Stimulated activated naive B cell treated with anti-CD40 and anti-IgM and Interleukin-4, amounts not matched to agents 10 μg/mL and 1 μg/mL and 100 μg/mL, for 72 hours (primary cell): ENCODE results near the gene SEC31B.
A peak's percentile ranks its signal among the peaks of the same experiment; 100 is the strongest.

Experiments used
- ATAC-seq, 2 donors: fragments of 150-1000 bp; cut with Tn5 transposase; replicated peaks; 2 replicates each; pipeline ENCODE4 v1.10.0; 2021; ENCODE audit warnings: moderate library complexity in 1 of 2
- DNase-seq: peaks from one replicate; pipeline ENCODE4 v3.0.0; 2021
- H3K27ac Mint-ChIP-seq: one replicate; pipeline ENCODE4 v1.8.0; 2022; ENCODE audit warnings: mild to moderate bottlenecking, mixed read lengths
- H3K27me3 Mint-ChIP-seq, 2 donors: one replicate each; pipeline ENCODE4 v1.8.0; 2022; ENCODE audit warnings: mixed read lengths in 2 of 2
- H3K36me3 Mint-ChIP-seq, 2 donors: one replicate each; pipeline ENCODE4 v1.8.0; 2022; ENCODE audit warnings: mixed read lengths in 2 of 2, mild to moderate bottlenecking in 1 of 2
- H3K4me1 Mint-ChIP-seq, 2 donors: one replicate each; pipeline ENCODE4 v1.8.0; 2022; ENCODE audit warnings: mixed read lengths in 2 of 2, mild to moderate bottlenecking in 1 of 2
- H3K4me3 Mint-ChIP-seq, 2 donors: one replicate each; pipeline ENCODE4 v1.8.0; 2022; ENCODE audit warnings: mild to moderate bottlenecking in 2 of 2, mixed read lengths in 2 of 2, moderate library complexity in 1 of 2
- H3K9me3 Mint-ChIP-seq, 2 donors: one replicate each; pipeline ENCODE4 v1.8.0; 2022; ENCODE audit warnings: mixed read lengths in 2 of 2, mild to moderate bottlenecking in 1 of 2

Gene SEC31B, protein sequence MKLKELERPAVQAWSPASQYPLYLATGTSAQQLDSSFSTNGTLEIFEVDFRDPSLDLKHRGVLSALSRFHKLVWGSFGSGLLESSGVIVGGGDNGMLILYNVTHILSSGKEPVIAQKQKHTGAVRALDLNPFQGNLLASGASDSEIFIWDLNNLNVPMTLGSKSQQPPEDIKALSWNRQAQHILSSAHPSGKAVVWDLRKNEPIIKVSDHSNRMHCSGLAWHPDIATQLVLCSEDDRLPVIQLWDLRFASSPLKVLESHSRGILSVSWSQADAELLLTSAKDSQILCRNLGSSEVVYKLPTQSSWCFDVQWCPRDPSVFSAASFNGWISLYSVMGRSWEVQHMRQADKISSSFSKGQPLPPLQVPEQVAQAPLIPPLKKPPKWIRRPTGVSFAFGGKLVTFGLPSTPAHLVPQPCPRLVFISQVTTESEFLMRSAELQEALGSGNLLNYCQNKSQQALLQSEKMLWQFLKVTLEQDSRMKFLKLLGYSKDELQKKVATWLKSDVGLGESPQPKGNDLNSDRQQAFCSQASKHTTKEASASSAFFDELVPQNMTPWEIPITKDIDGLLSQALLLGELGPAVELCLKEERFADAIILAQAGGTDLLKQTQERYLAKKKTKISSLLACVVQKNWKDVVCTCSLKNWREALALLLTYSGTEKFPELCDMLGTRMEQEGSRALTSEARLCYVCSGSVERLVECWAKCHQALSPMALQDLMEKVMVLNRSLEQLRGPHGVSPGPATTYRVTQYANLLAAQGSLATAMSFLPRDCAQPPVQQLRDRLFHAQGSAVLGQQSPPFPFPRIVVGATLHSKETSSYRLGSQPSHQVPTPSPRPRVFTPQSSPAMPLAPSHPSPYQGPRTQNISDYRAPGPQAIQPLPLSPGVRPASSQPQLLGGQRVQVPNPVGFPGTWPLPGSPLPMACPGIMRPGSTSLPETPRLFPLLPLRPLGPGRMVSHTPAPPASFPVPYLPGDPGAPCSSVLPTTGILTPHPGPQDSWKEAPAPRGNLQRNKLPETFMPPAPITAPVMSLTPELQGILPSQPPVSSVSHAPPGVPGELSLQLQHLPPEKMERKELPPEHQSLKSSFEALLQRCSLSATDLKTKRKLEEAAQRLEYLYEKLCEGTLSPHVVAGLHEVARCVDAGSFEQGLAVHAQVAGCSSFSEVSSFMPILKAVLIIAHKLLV

GRCh38 chr10:100519311-100520051 is at the start of gene SEC31B:
Gene SEC31B (minus strand): TSS chr10:100519861. CDS start chr10:100516952, 2,909 bp downstream.
- H3K27ac Mint-ChIP-seq = no peak within 1 kb of the TSS
- H3K4me3 Mint-ChIP-seq = peak within 1 kb of the TSS; percentile 63 to 70
- ATAC-seq = peak; percentile 29 to 33
- no peaks in the 10 kb centered on the region for H3K9me3 Mint-ChIP-seq
- peak; percentile 1 for DNase-seq
- H3K4me1 Mint-ChIP-seq = peaks cover 8 to 10% of the 10 kb centered on the region in 2 donors
- peaks cover 16 to 17% of the 10 kb centered on the region in 2 donors for H3K27me3 Mint-ChIP-seq
- H3K36me3 Mint-ChIP-seq = peaks cover 33 to 53% of the 10 kb centered on the region in 2 donors

- Mint-ChIP-seq H3K36me3 (no peaks in the 10 kb centered on the region), H3K27ac (no peak overlapping the region), H3K4me3 (no peak overlapping the region), H3K9me3 (no peaks in the 10 kb centered on the region), H3K27me3 (peaks cover 13 to 26% of the 10 kb centered on the region in 2 donors), H3K4me1 (peaks cover 0 to 1% of the 10 kb centered on the region in 2 donors)
- no peak for DNase-seq
- no peak for ATAC-seq
Measured at GRCh38 chr10:100568912-100569311, 49.3 kb upstream of the SEC31B start.

DNA sequence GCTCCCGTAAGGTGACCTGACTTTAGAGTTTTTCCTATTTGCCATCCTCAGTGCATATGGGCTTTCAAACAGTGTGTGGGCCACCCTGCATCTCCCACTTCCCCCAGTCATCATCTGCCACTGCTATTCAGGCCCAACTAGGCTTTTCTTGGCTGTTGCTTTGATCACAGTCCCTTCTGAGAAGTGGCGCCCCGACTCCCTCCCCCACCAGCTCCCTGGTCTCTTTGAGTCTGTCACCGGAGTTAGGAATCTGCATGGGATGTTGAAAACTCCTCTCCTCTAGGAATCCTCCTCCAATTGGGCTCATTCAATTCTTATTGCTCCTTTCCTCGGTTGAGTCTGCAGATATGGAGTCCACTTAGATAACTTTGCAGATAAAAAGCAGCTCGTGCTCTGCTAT is 48.2 kb upstream of the SEC31B start:
- Mint-ChIP-seq H3K27me3 (peaks cover 14 to 29% of the 10 kb centered on the region in 2 donors), H3K9me3 (no peaks in the 10 kb centered on the region), H3K4me3 (no peak overlapping the region), H3K4me1 (peaks cover 2 to 3% of the 10 kb centered on the region in 2 donors), H3K27ac (no peak overlapping the region), H3K36me3 (peaks cover 0 to 3% of the 10 kb centered on the region in 2 donors)
- no peak for DNase-seq
- no peak for ATAC-seq

DNA sequence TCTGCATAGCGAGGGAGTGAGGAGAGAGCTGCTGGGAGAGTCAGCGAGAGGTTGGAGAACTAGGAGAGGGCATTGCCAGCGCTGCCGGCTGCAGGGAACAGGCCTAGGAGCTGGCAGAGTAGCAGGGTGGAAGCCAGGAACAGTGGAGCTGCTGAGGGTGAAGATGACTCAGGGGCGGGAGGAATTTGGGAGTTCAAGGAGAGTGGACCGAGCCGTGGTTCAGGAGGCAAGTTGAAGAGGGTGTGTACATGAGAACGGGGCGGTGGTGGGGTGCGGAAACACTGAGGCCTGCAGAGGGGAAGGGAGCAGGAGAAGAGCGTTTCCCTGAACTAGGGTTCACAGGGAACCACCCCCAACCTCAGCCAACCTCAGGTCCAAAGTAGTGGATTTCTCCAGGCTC is 47.6 kb upstream of the SEC31B start:
- Mint-ChIP-seq H3K4me3 (no peak overlapping the region), H3K9me3 (no peaks in the 10 kb centered on the region), H3K27me3 (peaks cover 11 to 27% of the 10 kb centered on the region in 2 donors), H3K27ac (no peak overlapping the region), H3K36me3 (peaks cover 0 to 4% of the 10 kb centered on the region in 2 donors), H3K4me1 (peaks cover 3 to 4% of the 10 kb centered on the region in 2 donors)
- ATAC-seq = no peak
- DNase-seq = no peak

DNA sequence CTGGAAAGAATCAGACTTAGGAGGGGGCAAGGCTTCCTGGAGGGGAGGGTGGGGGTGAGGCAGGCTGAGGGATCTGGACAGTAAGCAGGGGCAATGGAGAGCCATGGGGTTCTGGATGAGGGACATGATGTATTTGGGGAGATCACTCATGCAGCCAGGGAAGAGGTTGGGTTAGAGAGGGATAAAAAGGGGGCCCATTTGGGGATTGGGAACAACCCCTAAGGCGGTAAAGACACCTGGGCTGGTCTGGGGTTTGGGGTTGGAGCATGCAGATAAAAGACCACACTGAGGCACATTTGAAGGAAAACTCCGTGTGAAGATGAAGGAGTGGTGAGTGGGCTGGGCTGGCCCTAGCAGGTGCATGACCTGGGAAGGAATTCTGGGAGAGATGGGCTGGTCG is 46.9 kb upstream of the SEC31B start:
- Mint-ChIP-seq H3K9me3 (no peaks in the 10 kb centered on the region), H3K4me1 (peaks cover 4 to 7% of the 10 kb centered on the region in 2 donors), H3K27me3 (peaks cover 11 to 31% of the 10 kb centered on the region in 2 donors), H3K27ac (no peak overlapping the region), H3K4me3 (no peak overlapping the region), H3K36me3 (peaks cover under 1 to 4% of the 10 kb centered on the region in 2 donors)
- ATAC-seq (no peak), DNase-seq (no peak)

GRCh38 chr10:100565206-100565985 is 45.7 kb upstream of the SEC31B start:
- no peaks in the 10 kb centered on the region for H3K9me3 Mint-ChIP-seq
- H3K4me3 Mint-ChIP-seq = no peak overlapping the region
- H3K36me3 Mint-ChIP-seq = peaks cover 4 to 13% of the 10 kb centered on the region in 2 donors
- no peak overlapping the region for H3K27ac Mint-ChIP-seq
- DNase-seq (no peak), ATAC-seq (no peak)
- peaks cover 4 to 9% of the 10 kb centered on the region in 2 donors for H3K4me1 Mint-ChIP-seq
- H3K27me3 Mint-ChIP-seq = peaks cover 11 to 36% of the 10 kb centered on the region in 2 donors

DNA sequence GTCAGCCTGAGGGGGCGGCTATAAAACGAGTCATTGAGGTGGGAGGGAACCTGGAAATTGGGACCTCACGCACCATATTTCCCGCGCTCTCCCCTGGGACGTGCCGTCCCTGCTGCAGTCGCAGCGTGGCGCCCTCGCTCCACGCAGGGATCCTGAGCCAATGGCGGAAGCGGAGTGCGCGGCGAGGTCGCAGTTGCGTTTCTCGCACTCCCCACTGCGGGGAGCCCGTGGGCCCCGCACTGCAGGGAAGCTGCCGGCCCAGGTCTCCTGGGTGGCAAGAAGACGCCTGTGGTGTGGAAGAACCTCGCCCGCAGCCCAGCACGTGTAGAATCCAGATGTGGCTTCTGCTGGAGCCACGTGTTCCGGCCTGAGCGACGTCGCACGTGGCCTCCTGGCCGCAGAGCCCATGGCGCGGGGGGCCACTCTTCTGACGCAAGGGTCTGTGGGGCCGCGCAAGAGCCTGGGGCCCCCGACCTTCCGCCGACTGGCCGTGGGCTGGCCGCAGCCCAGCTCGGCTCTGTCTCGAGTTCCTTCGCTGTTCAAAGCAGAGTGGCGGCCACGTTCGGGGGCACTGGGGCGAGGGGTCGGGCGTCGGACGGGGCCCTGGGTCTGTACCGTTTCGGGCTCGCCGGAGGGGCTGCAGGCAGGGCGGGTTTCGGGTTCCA is 42.5 kb upstream of the SEC31B start:
- H3K9me3 Mint-ChIP-seq = no peaks in the 10 kb centered on the region
- peak; percentile 51 for DNase-seq
- H3K27ac Mint-ChIP-seq = no peak overlapping the region
- H3K4me1 Mint-ChIP-seq = peaks cover 4 to 9% of the 10 kb centered on the region in 2 donors
- H3K4me3 Mint-ChIP-seq = peak overlapping the region; percentile 44 to 47
- H3K27me3 Mint-ChIP-seq = peaks cover 11 to 36% of the 10 kb centered on the region in 2 donors
- peak; percentile 86 for ATAC-seq
- H3K36me3 Mint-ChIP-seq = peaks cover 10 to 26% of the 10 kb centered on the region in 2 donors

- Mint-ChIP-seq H3K27ac (no peak overlapping the region), H3K36me3 (peaks cover 18 to 36% of the 10 kb centered on the region in 2 donors), H3K9me3 (no peaks in the 10 kb centered on the region), H3K4me3 (peak overlapping the region in 1 of 2 donors; percentile 33), H3K4me1 (peaks cover 4 to 11% of the 10 kb centered on the region in 2 donors), H3K27me3 (peaks cover 11 to 36% of the 10 kb centered on the region in 2 donors)
- DNase-seq (no peak), ATAC-seq (no peak)
Measured at GRCh38 chr10:100561005-100561404, 41.3 kb upstream of the SEC31B start.

GRCh38 chr10:100560248-100560647 is 40.6 kb upstream of the SEC31B start:
- Mint-ChIP-seq H3K4me1 (peaks cover 4 to 13% of the 10 kb centered on the region in 2 donors), H3K36me3 (peaks cover 21 to 41% of the 10 kb centered on the region in 2 donors), H3K9me3 (no peaks in the 10 kb centered on the region), H3K27ac (no peak overlapping the region), H3K27me3 (peaks cover 11 to 33% of the 10 kb centered on the region in 2 donors), H3K4me3 (no peak overlapping the region)
- ATAC-seq (no peak), DNase-seq (no peak)

GRCh38 chr10:100554902-100555301 is 35.2 kb upstream of the SEC31B start:
- ATAC-seq (no peak), DNase-seq (no peak)
- no peaks in the 10 kb centered on the region for H3K9me3 Mint-ChIP-seq
- H3K27ac Mint-ChIP-seq = no peak overlapping the region
- peaks cover 36 to 43% of the 10 kb centered on the region in 2 donors for H3K36me3 Mint-ChIP-seq
- H3K4me3 Mint-ChIP-seq = no peak overlapping the region
- no peaks in the 10 kb centered on the region for H3K27me3 Mint-ChIP-seq
- H3K4me1 Mint-ChIP-seq = peaks cover 23 to 35% of the 10 kb centered on the region in 2 donors

GRCh38 chr10:100553929-100554328 is 34.3 kb upstream of the SEC31B start:
- no peak overlapping the region for H3K4me3 Mint-ChIP-seq
- H3K9me3 Mint-ChIP-seq = no peaks in the 10 kb centered on the region
- no peak for DNase-seq
- ATAC-seq = peak; percentile 61
- H3K27ac Mint-ChIP-seq = no peak overlapping the region
- peaks cover 23 to 35% of the 10 kb centered on the region in 2 donors for H3K4me1 Mint-ChIP-seq
- H3K27me3 Mint-ChIP-seq = no peaks in the 10 kb centered on the region
- peaks cover 39 to 51% of the 10 kb centered on the region in 2 donors for H3K36me3 Mint-ChIP-seq

DNA sequence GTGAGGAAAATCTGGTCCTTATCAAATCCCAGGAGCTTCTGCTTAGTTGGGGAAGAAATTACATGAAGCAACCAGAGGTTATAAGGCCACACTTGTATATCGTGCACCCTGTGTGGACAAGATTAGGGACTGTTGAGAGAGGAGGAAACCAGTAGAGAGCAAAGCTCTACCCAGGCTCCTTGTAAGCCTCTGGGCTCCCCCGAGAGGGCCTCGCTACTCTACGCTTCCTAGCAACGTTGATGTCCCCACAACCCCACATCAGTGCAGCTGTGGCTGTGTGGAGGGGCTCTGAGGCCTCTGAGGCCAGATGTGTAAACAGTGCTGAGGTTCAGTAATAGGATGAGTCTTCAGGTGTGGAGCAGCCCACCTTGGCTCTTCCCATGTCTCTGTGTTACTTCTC is 32.1 kb upstream of the SEC31B start:
- H3K4me3 Mint-ChIP-seq = no peak overlapping the region
- peaks cover 23 to 35% of the 10 kb centered on the region in 2 donors for H3K4me1 Mint-ChIP-seq
- H3K9me3 Mint-ChIP-seq = no peaks in the 10 kb centered on the region
- ATAC-seq (no peak), DNase-seq (no peak)
- no peaks in the 10 kb centered on the region for H3K27me3 Mint-ChIP-seq
- no peak overlapping the region for H3K27ac Mint-ChIP-seq
- H3K36me3 Mint-ChIP-seq = peaks cover 51 to 57% of the 10 kb centered on the region in 2 donors
